HT1080 (cell line): Measurements from ENCODE around the gene HES3. TPM values are rescaled to one million over a fixed set of nuclear protein-coding genes. Genes with fewer than 3 reads are reported as not detected.

Source experiments
- DNase-seq: peaks from one replicate; pipeline ENCODE4 v3.0.0-alpha.2; 2015; ENCODE audit warnings: low read depth
- polyA plus RNA-seq, 2 experiments: library from polyadenylated mRNA; depleted of rRNA; stranded (reverse); fragments of >200 nt; gene quantifications; 2 replicates each; pipeline ENCODE4 v1.2.3, GENCODE V29; 2015
- total RNA-seq: library from RNA; depleted of rRNA; stranded (reverse); fragments of >200 nt; shearing (Covaris generic); gene quantifications from 2 replicates; pipeline ENCODE4 v1.2.3, GENCODE V29; 2014; rRNA removed

Gene HES3, protein sequence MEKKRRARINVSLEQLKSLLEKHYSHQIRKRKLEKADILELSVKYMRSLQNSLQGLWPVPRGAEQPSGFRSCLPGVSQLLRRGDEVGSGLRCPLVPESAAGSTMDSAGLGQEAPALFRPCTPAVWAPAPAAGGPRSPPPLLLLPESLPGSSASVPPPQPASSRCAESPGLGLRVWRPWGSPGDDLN
- total RNA-seq, result not detected in 2 replicates
- not detected in 2 replicates for polyA plus RNA-seq (2015; cell fraction: cytosol; rRNA removed)
- not detected in 2 replicates for polyA plus RNA-seq (2015; cell fraction: nucleus; rRNA removed)

DNA sequence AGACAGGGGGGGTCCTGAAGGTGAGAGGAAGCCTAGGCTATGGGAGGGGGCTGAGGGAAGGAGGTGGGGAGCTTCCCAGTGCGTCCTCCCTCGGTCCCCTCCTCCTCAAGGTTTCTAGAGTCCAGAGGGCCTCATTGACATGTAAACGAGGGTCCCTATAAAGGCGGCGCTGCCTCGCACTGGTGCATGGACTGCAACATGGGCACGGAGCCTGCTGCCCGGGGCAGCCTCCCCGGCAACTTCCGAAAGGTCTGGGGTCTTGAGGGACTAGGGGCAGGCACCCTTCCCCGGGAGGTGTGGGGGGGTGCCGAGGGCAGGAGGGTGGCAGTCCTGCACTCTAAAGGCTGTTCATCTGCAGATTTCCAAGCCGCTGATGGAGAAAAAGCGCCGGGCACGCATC lies at the start of gene HES3:
HES3 (plus strand) TSS at position 187 of the 400 bp plus-strand sequence; CDS start at position 374, 187 bp downstream.
- DNase-seq, result no peak

DNA sequence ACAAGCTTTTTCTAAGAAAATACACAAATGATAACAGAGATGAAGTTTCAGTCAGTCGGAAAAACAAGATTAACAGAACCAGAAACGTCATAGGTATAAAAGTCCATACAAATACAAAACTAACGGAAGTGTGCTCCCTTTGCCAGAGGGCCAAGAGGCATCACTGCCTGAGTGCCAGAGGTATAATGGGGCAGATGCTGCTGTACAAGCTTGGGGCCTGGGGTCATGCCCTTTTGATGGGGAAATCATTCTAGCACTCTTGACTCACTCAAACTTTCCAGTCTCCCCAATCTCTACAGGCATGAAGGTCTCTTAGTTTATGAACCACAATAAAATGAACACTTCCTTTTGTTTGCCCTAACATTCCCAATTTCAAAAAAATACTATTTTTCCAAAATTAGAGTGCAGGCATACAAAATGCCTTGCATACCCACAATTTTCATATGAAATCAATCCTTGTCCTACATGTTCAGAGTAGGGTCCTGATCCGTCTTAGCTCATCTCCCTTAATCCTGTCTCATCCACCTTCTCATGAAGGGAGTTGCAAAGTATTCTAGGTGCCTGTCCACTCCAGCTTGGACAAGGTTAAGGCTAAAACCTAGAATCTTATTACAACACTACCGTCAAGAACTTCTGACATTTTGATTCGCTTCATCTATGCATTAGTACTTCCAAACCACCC lies 46.1 kb upstream of the HES3 start:
- DNase-seq, result no peak

DNA sequence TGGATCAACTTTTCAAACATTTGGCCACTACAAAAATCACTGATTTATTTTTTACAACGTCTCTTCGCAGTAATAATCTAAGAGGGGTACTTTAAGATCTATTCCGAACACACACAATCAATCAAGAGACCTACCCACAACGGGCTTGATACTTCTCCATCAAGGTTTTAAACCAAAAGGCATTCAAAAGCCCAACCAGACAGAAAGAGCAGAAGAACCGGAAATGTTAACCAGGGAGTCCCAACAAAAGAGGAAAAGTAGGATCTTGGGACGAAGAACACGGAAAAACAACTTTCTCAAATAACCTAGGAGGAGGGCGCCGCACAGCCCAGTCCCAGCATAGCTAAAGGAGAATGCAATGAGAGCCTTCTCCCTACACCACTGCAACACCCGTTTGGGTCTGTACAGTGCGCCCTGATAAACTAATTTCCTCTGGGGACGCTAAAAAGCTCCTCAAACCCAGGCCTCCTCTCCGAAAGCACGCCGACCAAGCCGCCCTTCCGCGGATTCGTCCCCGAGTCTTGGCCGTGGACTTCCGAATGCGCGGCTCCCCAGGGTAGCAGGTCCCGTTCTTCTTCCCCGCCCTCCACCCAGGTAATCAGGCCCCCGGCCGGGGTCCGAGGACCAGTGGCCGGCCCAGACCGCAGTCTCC lies 45.2 kb upstream of the HES3 start:
- DNase-seq, result no peak

DNA sequence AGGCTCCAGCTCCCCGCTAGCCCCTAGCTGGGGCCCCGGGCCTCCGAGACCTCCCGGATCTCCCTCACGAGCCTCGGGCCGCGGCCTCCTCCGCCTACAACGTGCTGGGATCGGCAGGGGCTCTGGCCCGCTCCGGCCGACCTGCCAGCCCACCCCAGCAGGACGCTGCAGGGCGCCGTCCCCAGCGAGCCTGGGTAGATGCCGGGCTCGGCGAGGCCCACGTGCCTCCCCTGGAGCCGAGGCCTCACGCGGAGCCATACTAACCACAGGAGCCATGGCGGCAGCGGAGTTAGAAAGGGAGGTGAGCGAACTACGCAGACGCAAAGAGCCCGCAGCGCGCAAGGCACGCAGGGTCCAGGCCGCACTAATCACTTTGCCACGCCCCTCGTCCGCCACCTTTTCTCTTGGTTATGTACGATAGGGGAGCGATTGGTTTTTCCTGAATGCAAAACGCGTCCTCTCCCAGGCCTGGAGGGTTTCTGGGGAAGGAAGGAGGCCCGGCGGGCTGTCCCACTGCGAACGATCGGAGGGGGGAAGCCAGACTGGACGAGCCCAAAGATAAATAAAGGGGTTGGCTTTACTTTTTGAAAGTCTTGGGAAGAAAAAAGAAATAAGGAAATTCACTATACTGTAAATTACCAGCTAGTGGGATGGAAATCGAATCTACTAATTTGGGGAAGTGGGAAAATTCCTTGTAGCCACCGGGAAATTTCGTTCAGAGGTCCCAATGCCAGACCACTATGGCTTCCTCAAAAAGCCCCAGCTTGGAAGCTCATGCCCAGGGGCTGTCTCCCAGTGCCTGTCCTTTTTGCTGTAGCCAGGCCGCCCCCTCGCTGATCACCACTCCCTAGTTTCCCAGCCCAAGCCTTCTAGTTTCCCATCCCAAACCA lies 44.4 kb upstream of the HES3 start, which contains the start of gene RPL22:
RPL22 (minus strand) TSS at position 298 of the 890 bp plus-strand sequence; CDS start at position 276, 22 bp downstream.
- DNase-seq, result peak; percentile 98

DNA sequence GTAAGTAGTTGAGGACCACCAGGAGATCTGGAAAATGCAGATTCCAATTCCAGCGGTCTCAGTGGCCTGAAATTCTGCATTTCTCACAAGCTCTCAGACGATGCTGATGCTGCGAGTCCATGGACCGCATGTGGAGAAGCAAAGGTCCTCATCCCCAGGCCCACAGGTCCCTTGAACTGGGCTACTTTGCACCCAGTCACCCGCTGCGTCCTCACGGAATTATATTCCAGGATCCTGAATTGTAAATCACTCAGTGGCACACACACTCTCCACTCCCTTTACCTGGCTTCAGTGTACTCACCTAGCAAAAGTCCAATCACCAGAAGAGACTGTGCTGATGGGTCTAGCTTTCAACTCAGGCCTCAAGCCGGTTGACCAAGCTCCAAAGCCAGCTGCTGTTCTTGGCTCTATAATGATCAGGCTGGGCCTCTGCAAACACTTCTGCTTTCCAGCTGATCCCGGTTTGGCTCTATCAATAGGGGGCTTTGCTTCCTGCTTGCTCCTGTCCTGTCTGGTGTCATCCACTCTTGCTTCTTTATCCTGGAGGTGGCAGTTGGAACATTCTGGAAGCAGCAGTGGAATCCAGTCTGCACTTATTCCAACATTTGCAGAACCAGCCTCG lies 43.7 kb upstream of the HES3 start:
- no peak for DNase-seq

DNA sequence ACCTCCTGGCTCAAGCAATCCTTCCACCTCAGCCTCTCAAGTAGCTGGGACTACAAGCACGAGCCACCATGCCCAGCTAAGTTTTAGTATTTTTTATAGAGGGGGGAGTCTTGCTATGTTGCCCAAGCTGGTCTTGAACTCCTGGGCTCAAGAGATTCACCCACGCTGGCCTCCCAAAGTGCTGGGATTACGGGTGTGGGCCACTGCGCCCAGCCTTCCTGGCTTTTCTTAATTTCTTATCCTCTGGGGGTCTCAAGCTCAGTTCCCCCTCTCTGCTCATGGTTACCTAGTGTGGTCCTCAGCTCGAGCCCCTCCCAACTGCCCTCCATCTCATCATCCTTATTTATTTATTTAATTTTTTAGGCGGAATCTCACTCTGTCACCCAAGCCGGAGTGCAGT lies 41.7 kb upstream of the HES3 start:
- no peak for DNase-seq

DNA sequence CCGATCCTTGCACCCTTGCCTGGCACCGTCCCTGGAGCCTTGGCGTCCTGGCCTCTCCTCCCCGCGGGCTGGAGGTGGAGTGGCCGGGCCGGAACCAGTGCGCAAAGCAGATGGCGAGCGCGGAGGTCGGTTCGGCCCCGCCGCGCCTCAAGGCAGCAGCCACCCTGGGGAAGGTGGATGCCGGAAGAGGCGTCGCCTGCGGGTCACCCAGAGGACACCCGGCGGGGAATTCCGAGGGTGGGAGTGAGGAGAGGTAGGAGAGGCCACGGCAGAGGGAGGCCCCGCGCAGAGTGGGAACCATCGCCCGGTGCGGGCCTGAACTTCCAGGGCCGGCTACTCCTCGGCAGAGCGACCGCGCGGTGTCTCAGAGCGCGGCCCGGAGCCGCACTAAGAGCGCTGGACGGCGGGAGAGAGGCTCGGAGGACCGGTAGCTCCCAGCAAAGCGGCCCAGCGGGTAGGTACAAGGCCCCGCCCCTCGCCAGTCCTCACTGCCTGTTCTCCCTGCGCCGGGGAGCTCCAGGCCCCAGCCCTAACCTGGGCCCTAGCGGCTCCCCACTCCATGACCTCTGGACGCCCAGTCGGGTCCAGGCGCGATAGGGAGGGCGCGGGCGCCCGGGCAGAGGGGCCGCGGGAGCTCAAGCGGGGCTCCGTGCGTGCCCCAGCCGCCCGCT lies 38.0 kb upstream of the HES3 start, which contains the start of gene RNF207:
RNF207 (plus strand) TSS at position 271 of the 671 bp plus-strand sequence. CDS start 417 bp downstream, outside the sequence.
- DNase-seq, result no peak

DNA sequence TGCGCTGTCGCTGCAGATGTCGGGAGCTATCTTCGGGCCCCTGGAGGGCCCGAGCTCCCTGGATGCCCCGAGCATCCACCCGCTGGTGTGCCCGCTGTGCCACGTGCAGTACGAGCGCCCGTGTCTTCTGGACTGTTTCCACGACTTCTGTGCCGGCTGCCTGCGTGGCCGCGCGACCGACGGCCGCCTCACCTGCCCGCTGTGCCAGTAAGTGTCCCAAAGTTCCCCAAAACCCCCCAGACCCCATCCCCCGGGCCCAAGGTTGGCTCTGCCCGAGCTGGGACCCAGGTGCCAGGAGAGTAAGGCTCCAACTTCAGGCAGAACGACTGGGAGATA lies 37.5 kb upstream of the HES3 start:
- DNase-seq, result no peak

DNA sequence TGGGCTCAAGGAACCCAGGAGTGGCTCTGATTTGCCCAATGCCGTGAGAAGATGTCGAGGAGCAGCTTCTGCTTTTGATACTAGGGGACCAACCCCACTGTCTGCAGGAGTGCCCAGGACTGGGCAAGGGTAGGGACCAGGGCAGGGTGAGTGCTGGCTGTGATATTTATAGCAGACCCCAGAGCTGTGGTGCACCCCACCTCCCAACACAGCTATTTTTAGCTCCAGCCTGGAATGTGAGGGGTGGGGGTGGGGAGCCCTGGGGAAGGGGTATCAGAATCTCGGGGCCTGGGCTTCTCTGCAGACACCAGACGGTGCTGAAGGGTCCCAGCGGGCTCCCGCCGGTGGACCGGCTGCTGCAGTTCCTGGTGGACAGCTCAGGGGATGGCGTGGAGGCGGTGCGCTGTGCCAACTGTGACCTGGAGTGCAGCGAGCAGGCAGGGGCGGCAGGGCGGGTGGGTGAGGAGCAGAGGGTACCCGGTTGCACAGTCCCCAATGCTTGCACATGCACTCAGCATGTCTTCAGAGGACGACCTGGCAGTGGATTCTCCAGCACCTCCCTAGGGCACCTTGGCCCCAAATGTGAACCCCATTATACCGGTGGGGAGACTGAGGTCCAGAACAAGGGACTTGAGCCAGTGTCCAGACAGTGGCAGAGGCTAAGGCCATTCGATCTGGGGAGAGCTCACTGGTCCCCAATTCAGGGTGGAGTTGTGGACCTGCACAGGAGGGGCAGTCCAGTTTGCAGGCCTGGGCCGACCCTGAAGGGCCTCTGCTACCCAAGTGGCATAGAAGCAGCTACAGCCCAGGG lies 36.7 kb upstream of the HES3 start:
- DNase-seq, result no peak

DNA sequence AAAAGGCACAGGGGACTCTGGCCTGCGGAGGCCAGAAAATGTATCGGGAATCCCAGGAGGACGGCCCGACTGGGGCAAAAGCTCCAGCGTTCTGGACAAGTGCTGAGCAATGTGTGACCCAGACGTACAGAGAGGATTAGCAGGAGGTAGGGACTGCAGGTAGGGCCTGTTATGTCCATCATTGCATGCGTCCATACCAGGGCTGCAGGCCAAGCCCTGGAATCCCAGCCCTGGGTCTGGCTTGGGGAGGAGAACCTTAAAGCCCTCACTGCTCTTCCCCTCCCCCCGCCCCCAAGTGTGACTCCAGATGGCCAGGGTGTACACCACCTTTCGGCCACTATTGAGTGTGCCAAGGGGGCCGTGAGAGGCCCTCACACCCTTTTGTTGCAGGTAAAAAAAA lies 36.1 kb upstream of the HES3 start:
- no peak for DNase-seq

DNA sequence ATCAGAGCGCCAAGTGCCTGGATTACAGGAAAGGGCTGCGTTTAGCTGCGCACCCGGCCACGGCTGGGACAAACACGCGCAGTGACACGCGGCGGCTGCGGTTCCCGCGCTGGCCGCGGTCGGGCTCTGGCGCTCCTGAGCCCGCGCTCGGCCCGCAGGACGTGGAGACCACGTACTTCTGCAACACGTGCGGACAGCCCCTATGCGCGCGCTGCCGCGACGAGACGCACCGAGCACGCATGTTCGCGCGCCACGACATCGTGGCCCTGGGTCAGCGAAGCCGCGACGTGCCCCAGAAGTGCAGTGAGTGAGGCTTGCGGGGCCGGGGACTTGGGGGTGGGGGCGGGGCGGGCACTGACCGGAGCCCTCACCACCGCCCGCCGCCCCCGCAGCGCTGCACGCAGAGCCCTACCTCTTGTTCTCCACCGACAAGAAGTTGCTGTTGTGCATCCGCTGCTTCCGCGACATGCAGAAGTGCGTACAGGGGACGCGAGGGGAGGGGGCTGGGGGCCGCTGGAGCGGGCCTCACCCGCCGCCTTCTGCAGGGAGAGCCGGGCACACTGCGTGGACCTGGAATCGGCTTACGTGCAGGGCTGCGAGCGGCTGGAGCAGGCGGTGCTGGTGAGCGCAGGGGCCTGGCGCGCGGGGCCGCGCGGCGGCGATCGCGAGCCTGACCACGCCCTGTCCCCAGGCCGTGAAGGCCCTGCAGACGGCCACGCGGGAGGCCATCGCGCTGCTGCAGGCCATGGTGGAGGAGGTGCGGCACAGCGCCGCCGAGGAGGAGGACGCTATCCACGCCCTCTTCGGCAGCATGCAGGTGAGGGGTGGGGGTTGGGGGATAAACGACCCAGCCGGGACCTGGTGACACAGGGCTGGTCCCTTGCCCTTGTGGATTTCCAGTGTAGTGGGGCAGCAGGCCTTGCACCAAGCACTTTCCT lies 35.0 kb upstream of the HES3 start:
- peak; percentile 24 for DNase-seq

DNA sequence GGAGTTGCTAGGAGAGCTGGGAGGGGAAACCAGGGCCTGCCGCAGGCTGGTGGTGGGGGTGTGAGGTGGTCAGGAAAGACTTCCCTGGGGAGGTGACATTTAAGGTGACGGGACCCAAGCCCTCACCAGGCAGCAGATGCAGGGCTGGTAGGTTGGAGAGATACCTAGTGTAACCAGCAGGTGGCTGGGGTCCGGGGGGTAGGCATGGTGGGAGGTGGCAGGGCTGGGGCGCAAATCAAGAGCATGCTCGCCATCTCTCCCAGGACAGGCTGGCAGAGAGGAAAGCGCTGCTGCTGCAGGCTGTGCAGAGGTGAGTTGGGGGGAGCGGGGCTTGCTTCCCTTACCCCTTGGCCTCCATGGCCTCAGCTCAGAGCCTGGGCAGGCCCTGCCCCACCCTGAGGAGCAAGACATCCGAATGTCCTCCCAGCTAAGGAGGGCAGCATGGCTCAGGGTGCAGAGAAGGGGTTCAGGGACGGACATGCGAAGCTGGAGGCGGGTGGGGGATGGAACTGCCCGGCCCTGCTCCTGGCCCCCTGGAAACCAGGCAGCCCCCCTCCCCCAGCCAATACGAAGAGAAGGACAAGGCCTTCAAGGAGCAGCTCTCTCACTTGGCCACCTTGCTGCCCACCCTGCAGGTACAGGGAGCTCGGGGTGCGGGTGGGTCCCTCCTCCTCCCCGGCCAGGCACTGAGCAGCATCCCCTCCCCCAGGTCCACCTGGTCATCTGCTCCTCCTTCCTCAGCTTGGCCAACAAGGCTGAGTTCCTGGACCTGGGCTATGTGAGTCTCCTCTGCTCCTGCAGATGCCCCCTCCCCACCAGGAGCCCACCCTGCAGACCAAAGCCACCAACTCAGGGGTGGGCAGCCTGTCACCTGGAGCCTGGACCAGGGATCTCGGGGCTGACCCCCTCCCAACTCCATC lies 34.1 kb upstream of the HES3 start:
- DNase-seq, result no peak

DNA sequence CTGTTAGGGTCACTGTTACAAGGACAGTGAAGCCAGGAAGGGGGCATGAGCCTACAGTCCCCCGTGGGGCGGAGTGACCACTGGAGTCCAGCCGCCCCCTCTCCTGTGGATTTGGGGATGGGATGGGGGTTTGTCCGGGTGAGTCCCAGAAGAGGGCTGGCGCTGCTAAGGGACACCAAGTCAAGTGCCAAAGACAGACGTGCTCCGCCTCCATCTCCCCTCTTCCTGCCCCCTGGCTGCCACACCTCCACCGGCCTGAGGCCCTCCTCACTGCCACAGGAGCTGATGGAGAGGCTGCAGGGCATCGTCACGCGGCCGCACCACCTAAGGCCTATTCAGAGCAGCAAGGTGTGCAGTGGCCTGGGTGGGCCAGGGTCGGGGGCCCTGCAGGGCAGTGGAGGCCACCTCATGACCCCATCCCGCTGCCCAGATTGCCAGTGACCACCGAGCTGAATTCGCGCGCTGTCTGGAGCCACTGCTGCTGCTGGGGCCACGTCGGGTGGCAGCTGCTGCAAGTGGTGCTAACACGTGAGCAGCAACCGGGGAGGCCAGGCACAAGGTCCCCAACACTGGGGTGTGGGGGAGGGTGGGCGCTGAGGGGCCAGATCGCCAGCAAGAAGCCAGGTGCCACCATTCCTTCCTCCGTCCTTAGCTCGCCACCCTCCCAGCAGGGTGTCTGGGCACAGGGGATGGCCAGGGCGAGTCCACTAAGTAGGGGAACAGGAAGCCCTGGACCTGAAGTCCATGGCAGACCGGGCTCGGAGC lies 33.2 kb upstream of the HES3 start:
- no peak for DNase-seq

DNA sequence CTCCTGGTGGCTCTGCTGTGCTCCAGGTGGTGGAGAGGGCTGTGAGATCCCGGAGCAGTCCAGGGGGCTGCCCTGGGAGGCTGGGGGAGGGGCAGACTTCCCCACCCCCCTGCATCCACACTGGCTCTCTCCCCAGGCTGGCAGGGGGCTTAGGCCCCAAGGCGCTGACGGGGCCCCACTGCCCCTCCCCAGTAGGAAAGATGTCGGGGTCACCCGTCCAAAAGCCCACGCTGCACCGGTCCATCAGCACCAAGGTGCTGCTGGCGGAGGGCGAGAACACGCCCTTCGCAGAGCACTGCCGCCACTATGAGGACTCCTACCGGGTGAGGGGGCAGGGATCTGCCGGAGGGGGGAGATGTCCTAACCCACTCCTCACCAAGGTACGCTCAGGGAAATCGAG lies 32.2 kb upstream of the HES3 start:
- DNase-seq, result no peak

DNA sequence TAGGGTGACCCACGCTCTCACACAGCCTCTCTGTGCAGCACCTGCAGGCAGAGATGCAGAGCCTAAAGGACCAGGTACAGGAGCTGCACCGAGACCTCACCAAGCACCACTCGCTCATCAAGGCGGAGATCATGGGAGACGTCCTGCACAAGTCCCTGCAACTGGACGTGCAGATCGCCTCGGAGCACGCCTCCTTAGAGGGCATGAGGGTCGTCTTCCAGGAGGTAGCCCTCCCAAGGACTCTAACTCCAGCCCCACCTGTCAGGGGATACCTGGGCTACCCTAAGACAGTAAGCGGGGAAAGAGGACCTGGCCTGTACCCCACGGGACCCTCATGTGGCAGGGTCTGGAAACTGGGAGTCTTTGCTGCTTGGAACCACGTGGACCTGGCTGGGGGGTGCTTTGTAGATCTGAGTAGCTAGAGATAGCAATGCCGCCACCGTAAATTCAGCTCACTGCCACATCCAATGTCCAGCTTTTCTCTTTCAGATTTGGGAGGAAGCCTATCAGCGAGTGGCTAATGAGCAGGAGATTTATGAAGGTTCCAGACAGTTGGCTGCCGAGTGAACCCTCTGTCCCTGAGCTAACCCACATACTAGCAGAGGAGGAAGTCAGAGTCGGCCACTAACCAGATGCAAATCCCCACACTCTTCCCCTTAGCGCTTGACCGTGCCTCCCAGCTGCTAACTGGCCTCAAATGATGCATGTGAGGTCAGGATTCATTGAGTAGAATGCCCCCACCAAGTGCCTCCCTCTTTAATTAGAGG lies 31.6 kb upstream of the HES3 start:
- DNase-seq, result no peak
